HG03039 (cell line): ENCODE results near the gene TGM6.

Experiments
- ATAC-seq: cut with Tn5 transposase; IDR thresholded peaks from one replicate; pipeline ENCODE4 v1.9.1; 2021; ENCODE audit warnings: mild to moderate bottlenecking, moderate library complexity; ENCODE audit not compliant: unreplicated experiment

The TGM6 gene

GRCh38 chr20:2363587-2363986 is 17.1 kb upstream of the TGM6 start:
- ATAC-seq, result no peak

- ATAC-seq, result no peak
Measured at GRCh38 chr20:2364044-2364443, 16.7 kb upstream of the TGM6 start.

- no peak for ATAC-seq
Measured at GRCh38 chr20:2365091-2365490, 15.6 kb upstream of the TGM6 start.

- no peak for ATAC-seq
Measured at GRCh38 chr20:2365666-2366065, 15.0 kb upstream of the TGM6 start.

- no peak for ATAC-seq
Measured at GRCh38 chr20:2368621-2369020, 12.1 kb upstream of the TGM6 start.

GRCh38 chr20:2373098-2373497 is 7.6 kb upstream of the TGM6 start:
- no peak for ATAC-seq

- ATAC-seq, result no peak
Measured at GRCh38 chr20:2374346-2375125, 6.2 kb upstream of the TGM6 start.

- no peak for ATAC-seq
Measured at GRCh38 chr20:2378893-2379292, 1.8 kb upstream of the TGM6 start.

GRCh38 chr20:2379511-2380229 is 1.0 kb upstream of the TGM6 start:
- ATAC-seq, result no peak

GRCh38 chr20:2381303-2381702 is 602 bp downstream of the TGM6 start:
- ATAC-seq, result no peak

- no peak for ATAC-seq
Measured at GRCh38 chr20:2382833-2383232, 2.1 kb downstream of the TGM6 start.

- ATAC-seq, result no peak
Measured at GRCh38 chr20:2385026-2385425, 4.3 kb downstream of the TGM6 start.

GRCh38 chr20:2385496-2385895 is 4.8 kb downstream of the TGM6 start:
- no peak for ATAC-seq

- ATAC-seq, result no peak
Measured at GRCh38 chr20:2386516-2387179, 5.9 kb downstream of the TGM6 start.

- ATAC-seq, result no peak
Measured at GRCh38 chr20:2387180-2387577, 6.5 kb downstream of the TGM6 start.

GRCh38 chr20:2387580-2387979 is 6.9 kb downstream of the TGM6 start:
- no peak for ATAC-seq

- ATAC-seq, result no peak
Measured at GRCh38 chr20:2390951-2391675, 10.4 kb downstream of the TGM6 start.

- ATAC-seq, result no peak
Measured at GRCh38 chr20:2394411-2395055, 13.8 kb downstream of the TGM6 start.

GRCh38 chr20:2395136-2395535 is 14.4 kb downstream of the TGM6 start:
- ATAC-seq, result no peak

- ATAC-seq, result no peak
Measured at GRCh38 chr20:2396241-2396814, 15.6 kb downstream of the TGM6 start.
